ENCODE measurements around the gene TMEM30A.

TMEM30A gene

DNA sequence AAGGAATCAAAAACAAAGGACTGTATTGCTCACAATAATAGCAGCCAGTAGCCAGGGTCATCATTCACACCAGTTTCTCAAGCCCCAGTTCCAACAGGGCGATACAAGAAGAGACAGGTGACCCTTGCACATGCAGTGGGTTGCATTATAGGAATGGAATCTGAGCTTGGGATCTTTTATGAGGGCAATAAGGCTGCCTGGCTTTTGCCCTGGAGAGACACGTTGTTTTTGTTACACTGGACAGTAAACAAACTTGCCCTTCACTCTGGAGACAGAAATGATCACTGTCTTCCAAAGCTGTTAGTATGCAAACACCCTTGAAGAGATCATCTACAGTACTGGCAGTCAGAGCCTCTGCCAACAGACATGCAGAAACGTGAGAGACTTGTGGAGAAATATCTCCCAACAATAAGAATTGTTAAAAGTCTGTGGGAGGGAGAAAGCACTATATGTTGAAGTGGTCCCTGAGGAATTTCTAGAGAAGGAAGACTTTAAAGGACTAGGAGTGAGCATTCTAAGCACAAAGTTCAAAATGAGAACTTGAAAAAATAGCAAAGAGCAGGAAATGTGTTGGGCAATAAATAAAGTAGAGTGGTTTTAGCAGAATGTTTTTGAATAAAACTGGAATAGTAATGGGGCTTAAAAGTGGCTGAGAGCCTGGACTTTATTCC is 72.5 kb downstream of the TMEM30A start:
- DNase-seq: no peak

DNA sequence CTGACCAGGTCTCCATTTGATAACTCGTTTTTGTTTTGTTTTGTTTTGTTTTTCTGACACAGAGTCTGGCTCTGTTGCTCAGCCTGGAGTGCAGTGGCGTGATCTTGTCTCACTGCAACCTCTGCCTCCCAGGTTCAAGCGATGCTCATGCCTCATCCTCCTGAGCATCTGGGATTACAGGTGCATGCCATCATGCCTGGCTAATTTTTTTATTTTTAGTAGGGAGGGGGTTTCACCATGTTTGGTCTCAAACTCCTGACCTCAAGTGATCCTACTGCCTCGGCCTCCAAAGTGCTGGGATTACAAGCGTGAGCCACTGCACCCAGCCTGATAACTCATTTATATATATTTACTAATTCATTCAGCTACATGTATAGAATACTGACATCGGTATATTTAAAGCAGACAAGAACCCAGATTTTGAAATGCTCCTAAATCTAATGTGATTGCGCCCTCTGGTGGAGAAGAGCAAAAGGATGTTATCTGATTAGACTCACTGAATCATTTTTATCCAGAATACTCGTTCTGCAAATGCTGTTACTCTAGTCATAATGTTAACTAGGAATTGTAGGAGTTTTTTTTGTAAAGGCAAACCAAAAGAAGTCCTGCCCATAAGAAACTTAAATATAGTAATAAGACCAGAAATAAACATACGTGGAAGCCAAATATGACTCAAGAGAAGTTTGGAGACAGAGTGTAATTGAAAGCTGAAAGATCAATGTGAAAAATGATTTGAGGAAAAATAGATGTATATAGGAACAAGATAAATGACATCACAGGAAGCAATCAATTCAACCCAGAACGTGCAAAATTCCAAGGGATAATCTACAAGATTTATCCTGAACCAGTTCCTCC is 73.5 kb downstream of the TMEM30A start:
- DNase-seq: no peak

DNA sequence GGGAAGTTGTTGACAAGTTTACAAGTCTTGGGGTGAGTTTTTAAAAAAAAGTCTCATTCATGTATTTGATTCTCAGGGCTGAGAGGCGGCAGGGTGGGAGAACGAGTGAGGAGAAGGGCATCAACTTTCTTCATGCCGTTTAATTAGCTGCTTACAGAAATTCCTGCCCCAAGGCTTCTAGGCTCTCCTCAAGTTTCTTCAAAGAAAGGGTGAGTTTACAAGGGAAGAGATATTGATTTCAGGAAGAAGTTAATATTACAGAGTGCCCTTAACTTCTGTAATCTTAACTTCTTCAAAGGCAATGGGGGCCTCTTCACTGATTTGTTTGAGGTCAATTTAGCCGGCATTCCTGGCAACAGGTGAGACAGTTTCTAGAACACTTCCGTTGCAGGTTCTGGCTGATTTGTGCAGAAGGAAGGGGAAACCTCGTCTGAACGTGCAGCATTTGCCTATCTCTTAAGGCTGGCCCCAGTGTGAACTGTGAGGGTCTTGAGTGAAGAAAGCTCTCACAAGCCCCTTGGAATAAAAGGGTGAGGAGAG is 75.3 kb downstream of the TMEM30A start:
- no peak for DNase-seq

DNA sequence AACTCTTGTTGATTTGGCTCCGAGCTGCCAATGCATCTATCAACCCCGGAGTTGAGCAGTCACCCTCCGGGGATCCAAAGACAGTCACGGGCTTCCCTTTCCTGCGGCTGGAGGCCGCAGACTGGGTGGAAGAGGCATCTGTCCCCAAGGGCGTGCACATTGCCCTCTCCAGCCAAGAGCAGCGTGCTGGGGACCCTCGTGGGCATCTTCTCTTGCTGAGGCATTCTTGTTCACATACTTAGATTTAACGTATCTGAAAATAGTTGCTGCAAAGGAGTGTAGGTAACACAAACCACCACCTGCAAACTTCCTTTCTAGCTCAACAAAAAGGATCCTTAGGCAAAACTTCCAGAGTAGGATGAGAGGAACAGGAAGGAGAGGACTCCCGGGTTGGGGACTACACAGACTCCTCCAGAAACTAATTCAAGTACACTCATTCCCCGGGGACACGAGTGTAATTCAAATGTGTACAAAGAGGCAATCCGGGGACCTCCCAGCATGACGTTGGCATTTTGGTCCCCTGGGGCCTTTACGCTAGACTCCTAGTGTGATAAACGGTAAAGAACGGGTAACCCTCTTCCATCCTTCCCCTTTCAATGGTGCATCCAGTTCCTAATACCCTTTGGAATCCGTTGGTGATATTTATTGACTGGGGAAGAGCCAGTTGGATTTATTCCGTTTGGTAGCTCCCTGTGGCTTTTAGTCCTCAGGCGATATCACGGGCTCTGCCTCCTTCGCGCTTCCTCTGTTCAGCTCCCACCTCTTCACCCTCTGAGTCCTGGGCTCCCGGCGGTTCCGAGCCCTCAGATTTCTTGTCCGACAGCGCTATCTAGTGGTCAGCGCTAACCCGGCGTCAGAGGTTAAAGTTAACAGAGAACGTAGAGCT is 76.1 kb downstream of the TMEM30A start:
- DNase-seq: peak; percentile 35

DNA sequence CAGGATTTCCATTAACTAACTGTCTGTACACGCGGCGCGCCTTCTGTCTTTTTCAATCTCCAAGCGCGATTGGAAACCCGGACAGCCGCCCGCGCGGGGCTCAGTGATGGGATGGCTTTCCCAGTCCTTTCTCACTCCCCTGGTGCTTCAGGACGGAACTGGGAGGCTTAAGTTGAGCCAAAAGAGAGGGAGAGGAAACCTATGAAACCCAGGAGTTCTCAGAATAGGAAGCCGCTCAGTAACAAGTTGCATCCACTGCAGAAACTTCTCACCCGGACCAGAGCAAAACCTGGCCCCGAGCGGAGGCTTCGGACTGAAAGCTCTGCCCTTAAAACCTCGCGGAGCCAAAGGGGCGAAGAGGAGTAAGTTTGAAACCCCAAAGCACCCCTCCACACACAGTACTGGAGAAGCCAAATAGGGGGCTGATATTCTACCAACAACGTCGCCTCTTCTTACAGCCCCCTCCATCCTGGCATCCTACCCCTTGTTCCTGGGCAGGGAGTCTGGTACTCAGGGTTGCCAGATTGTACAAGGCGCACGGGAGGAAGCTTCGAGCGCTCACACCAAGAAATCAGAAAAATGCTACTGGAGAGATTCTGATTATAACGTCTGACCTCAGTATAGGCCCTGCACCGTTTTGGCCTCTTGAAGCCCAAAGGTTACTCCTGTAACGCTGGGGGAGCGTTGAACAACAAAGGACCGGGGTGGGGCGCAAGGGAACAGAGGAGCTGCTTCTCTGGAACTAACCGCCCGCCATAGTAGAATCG is 77.8 kb downstream of the TMEM30A start:
- DNase-seq: no peak

DNA sequence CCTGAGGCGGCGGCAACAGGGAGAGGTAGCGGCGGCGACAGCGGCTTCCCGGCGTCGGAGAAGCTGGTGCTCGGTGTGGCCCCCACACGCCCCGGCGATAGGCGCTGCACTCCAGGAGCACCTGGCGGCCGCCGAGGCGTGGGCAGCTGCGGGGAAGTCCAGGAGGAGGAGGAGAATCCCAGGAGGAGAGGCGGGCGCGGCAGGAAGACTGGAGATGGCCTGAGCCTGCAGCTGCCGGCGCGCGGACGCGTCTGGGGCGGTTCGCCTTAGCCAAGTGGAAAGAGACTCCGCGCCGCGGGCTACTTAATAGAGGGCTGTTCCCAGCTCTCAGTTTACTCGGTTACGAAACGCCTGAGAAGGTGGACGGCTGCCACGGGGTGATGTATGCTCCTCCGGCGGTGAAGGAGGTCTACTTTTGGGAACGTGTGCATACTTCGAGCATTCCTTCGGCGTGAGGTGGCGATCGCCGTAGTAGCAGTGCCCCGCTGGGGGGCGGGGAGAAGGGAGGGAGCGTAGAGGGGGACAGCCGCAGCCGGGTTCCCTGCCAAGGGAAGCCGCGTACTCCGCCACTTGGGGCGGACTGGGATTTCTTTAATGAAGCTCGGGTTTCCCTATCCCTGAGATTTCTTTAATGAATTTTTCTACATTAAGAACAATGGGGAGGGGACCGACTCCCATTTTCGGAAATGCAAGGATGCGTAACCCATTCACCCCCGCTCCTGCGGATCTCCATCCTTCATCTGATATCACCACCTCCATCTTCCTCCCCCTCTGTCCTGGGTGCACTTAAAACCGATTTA is 78.6 kb downstream of the TMEM30A start, which contains the start of gene COL12A1:
TSS of gene COL12A1 (minus strand) at position 278 of the 800 bp plus-strand sequence. CDS start 3,261 bp downstream, outside the sequence.
- peak; percentile 43 for DNase-seq

DNA sequence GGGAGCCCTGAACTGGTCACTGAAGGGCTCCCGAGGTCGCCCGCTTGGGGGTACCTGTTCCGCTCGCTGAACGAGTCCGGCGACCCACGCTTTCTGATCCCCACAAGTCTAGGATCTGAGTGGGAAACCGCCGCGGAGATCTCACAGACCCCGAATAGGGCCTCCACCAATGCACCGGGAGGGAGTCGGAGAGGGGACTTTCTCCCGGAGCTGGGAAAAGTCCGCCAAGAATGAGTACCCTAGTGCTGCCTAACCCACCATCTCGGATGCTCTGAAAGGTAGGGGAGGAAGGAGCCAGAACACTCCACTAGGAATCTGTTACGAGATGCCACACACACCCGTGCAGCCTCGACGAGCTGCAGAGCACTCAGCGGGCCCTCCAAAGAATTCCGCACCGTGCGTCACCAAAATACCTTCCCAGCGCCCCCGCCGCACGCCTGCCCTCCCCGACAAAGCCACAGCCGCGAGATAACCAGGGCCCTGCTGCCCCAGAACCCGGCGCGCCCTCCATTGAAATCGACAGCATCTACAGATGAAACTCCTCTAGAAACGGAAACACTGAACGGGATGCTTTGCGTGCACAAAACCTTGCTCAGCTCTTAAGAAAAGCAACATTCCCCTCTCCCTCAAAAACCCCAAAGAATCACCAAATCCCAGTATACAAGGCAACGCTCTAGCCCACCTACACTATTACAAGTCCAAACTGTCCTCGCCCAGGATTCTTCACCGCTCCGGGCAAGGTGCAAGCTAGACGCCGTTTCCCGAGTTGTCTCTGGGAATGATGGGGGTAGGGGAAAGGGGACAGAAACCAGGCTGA is 79.4 kb downstream of the TMEM30A start:
- no peak for DNase-seq

DNA sequence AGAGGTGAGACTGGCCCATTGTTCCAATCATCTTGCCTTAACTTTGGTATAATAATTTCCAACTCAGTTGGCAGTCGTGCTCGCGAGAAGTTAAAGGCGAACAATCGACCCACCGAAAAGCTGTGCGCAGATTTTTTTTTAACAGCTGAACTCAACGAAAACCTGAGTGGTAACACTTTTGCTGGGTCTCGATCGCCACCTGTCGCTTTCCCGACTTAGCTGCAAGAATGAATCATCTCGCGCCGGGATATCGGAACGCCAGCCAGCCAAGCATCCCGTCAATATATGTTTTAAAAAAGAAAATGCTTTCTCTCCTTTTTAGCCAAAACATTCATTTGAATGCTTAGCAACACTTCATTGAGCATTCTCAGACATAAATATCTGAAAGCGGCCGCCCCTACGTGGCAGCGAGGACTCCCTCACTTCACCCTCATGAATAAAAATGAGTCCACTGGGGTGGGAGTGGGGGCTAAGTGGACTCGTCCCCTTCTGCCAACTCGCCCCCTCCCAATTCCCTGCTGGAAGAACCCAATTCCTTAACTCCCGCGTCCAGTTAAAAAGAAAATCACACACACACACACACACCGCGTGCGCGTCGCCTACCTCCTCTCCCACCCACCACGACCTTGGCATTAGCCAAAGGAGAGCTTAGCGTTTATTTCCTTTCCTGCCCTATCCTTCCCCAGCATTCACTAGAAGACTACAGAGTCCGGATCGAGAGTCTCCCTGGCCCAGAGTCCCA is 80.2 kb downstream of the TMEM30A start:
- peak; percentile 18 for DNase-seq

DNA sequence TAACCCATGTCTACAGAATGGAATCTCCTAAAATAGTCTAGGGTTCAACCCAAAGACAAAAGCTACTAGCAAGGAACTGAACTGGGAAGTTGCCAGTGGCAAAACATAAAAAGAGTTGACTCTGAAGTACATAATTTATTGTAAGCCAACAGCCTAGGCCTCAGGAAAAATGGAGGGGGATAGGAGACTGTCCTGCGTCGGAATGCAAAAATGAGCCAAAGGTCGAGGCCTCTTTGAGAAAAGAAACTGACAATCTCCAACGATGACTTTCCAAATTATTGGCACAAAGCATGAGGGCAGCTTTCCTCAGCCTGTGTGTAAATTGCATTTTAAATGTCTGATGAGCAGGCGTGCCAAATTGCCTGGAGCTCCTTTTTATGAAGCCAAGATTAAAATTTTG is 80.9 kb downstream of the TMEM30A start:
- DNase-seq: no peak

Data from NCI-H510A (cell line).